OCI-LY7 (cell line): ENCODE measurements around the gene PPTC7. TPM values are rescaled to one million over a fixed set of nuclear protein-coding genes. Genes with fewer than 3 reads are reported as not detected.

ENCODE experiments used
- BruUV-seq: library from RNA; stranded (reverse); fragments of 400-500 nt; replicated peaks from 2 replicates; lab custom pipeline; 2021; lab: Mats Ljungman, UMichigan
- CTCF ChIA-PET: fragments of 300-600 bp; sonication (Branson Sonifier 250); formaldehyde crosslinking; loops from one replicate; lab custom pipeline; 2022; ENCODE audit warnings: antibody characterized with exemption; ENCODE audit not compliant: unreplicated experiment; lab: Charles Lee
- POLR2A ChIA-PET: fragments of 300-600 bp; sonication (Branson Sonifier 250); formaldehyde crosslinking; loops from one replicate; lab custom pipeline; 2022; ENCODE audit warnings: antibody characterized with exemption; lab: Charles Lee
- DNase-seq: peaks from one replicate; pipeline ENCODE4 v3.0.0-alpha.2; 2015; ENCODE audit warnings: low spot score
- H2AFZ ChIP-seq: fragments of 200-600 bp; sonication (generic), shearing (Covaris generic); 2 replicates; pipeline ENCODE4 v1.6.1; 2014; ENCODE audit warnings: mild to moderate bottlenecking, antibody characterized with exemption, low read length, moderate library complexity
- H3K27ac ChIP-seq: fragments of 200-600 bp; sonication (generic); 2 replicates; pipeline ENCODE4 v1.5.1; 2014; ENCODE audit warnings: mixed run types, low read depth, mild to moderate bottlenecking, moderate library complexity, low read length, inconsistent platforms; ENCODE audit not compliant: poor library complexity, severe bottlenecking
- H3K36me3 ChIP-seq: fragments of 200-600 bp; sonication (generic); 2 replicates; pipeline ENCODE4 v1.6.1; 2014; ENCODE audit warnings: mild to moderate bottlenecking, antibody characterized with exemption, low read length, moderate library complexity, mixed read lengths; ENCODE audit not compliant: insufficient read depth
- H3K4me1 ChIP-seq: fragments of 200-600 bp; sonication (generic); 2 replicates; pipeline ENCODE4 v1.5.1; 2014; ENCODE audit warnings: mild to moderate bottlenecking, low read length; ENCODE audit not compliant: insufficient read depth, poor library complexity, severe bottlenecking
- H3K4me2 ChIP-seq: fragments of 200-600 bp; sonication (generic); 2 replicates; pipeline ENCODE4 v1.6.1; 2014; ENCODE audit warnings: mild to moderate bottlenecking, low read length
- H3K4me3 ChIP-seq: fragments of 200-600 bp; sonication (generic); 2 replicates; pipeline ENCODE4 v1.5.1; 2014; ENCODE audit warnings: mild to moderate bottlenecking, low read depth, low read length; ENCODE audit not compliant: poor library complexity, severe bottlenecking
- H3K79me2 ChIP-seq: fragments of 200-600 bp; sonication (generic); 2 replicates; pipeline ENCODE4 v1.6.1; 2016; ENCODE audit warnings: low read depth, mild to moderate bottlenecking, low read length, moderate library complexity, mixed read lengths; ENCODE audit not compliant: insufficient read depth
- H3K9me2 ChIP-seq: fragments of 200-600 bp; sonication (generic); 2 replicates; pipeline ENCODE4 v1.6.1; 2016; ENCODE audit warnings: mild to moderate bottlenecking, low read length, mixed read lengths; ENCODE audit not compliant: insufficient read depth
- H3K9me3 ChIP-seq: fragments of 200-600 bp; sonication (generic); 2 replicates; pipeline ENCODE4 v1.6.1; 2014; ENCODE audit warnings: mild to moderate bottlenecking, mixed run types, low read length, mixed read lengths
- H4K20me1 ChIP-seq: fragments of 200-600 bp; sonication (generic); 2 replicates; pipeline ENCODE4 v1.6.1; 2014; ENCODE audit warnings: mild to moderate bottlenecking, antibody characterized with exemption, low read length, moderate library complexity, mixed read lengths; ENCODE audit not compliant: insufficient read depth
- EZH2phosphoT487 ChIP-seq: fragments of 200-600 bp; sonication (generic); IDR thresholded peaks from 2 replicates; pipeline ENCODE4 v1.6.1; 2018; ENCODE audit warnings: low read depth, borderline replicate concordance, mild to moderate bottlenecking, mixed run types, antibody characterized with exemption, low read length, moderate library complexity, mixed read lengths
- intact Hi-C: fragments of 100-400 bp; cut with micrococcal nuclease; formaldehyde crosslinking; loops from one replicate; pipeline ENCODE4 v1.10.0; 2022; ENCODE audit not compliant: unreplicated experiment
- total RNA-seq, 2 experiments: library from RNA; depleted of rRNA in 1 of 2; stranded (reverse); fragments of >200 nt in 1 of 2; shearing (Covaris generic) in 1 of 2; gene quantifications; 2 replicates each; pipeline ENCODE4 v1.2.3, GENCODE V29; 2014 to 2022
- TF ChIP-seq, protein P1 (sequence below): fragments of 200-600 bp; sonication (generic); conservative IDR thresholded peaks from 2 replicates; pipeline ENCODE4 v1.5.1; 2014; ENCODE audit warnings: mild to moderate bottlenecking, antibody characterized with exemption, low read length, moderate library complexity, mixed read lengths

Gene PPTC7
- total RNA-seq, 2 experiments from 2014 or later = 11.4 to 29.7 TPM

DNA sequence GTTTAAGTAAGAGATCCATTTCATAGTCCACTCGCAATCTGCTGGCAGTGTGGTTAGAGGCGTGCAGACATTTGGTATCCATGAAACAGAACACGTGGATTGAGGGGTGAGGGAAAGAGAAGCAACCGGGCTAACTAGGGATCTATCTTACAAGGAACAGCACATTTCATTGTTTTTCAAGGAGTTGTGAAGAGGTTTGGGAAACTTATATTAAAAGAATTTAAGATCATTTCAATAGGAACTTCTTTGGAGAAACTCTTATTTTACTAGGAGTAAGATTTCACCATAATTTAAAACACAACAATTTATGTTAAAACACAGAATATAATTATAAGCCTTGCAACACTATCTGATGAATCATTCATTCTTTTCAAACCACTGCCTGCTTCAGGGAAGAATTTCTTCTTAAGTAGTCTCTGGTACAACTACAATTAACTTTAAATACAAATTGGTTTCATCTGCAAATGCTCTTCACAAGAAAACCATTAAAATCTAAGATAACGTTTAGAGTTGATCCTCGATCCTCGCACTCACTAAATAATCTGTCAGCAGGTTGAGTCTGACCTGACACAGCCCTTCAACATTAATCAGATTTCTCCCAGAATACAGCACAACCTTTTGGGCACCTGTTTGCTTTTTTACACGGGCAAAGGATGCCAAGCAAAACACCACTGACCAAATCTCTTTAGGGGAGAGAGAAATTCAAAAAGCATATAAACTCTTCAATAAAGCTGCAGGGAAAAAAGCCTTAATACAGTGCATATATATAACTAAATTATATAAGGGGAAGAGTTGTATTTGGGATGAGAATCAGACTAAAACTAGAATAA, 27.3 kb downstream of the PPTC7 start:
- H4K20me1 ChIP-seq = no peaks in the 10 kb centered on the region
- TF ChIP-seq EZH2phosphoT487 = no peak
- TF ChIP-seq, protein P1, sequence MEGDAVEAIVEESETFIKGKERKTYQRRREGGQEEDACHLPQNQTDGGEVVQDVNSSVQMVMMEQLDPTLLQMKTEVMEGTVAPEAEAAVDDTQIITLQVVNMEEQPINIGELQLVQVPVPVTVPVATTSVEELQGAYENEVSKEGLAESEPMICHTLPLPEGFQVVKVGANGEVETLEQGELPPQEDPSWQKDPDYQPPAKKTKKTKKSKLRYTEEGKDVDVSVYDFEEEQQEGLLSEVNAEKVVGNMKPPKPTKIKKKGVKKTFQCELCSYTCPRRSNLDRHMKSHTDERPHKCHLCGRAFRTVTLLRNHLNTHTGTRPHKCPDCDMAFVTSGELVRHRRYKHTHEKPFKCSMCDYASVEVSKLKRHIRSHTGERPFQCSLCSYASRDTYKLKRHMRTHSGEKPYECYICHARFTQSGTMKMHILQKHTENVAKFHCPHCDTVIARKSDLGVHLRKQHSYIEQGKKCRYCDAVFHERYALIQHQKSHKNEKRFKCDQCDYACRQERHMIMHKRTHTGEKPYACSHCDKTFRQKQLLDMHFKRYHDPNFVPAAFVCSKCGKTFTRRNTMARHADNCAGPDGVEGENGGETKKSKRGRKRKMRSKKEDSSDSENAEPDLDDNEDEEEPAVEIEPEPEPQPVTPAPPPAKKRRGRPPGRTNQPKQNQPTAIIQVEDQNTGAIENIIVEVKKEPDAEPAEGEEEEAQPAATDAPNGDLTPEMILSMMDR = no peak
- intact Hi-C loops = no loop called here
- no peak overlapping the region for H3K4me3 ChIP-seq
- no TSS peak for BruUV-seq
- no peak overlapping the region for H3K4me2 ChIP-seq
- no peaks in the 10 kb centered on the region for H3K9me2 ChIP-seq
- POLR2A ChIA-PET = interaction anchor here (0.6 to 1.0 kb wide), 2 partner anchors 10 to 12 kb away, joined by 3 to 4 read pairs; no protein-coding TSS in a partner anchor
- peaks cover 3% of the 10 kb centered on the region for H3K4me1 ChIP-seq
- CTCF ChIA-PET = no interaction called here
- no peaks in the 10 kb centered on the region; the same call in 1 of the 2 replicates for H3K9me3 ChIP-seq
- H3K27ac ChIP-seq = no peak overlapping the region
- no peak for DNase-seq
- no peak overlapping the region for H2AFZ ChIP-seq
- peaks cover 91% of the 10 kb centered on the region for H3K79me2 ChIP-seq
- peaks cover 52% of the 10 kb centered on the region for H3K36me3 ChIP-seq

- Histone ChIP-seq H2AFZ (no peak overlapping the region), H3K79me2 (peaks cover 80% of the 10 kb centered on the region), H3K4me2 (no peak overlapping the region), H3K36me3 (peaks cover 49% of the 10 kb centered on the region), H3K4me1 (no peaks in the 10 kb centered on the region), H3K9me2 (no peaks in the 10 kb centered on the region), H3K27ac (no peak overlapping the region), H4K20me1 (no peaks in the 10 kb centered on the region), H3K9me3 (no peaks in the 10 kb centered on the region; the same call in 1 of the 2 replicates), H3K4me3 (no peak overlapping the region)
- POLR2A ChIA-PET = interaction anchor here (0.6 to 1.1 kb wide), 4 partner anchors 10 to 198 kb away, joined by 3 read pairs; no protein-coding TSS in a partner anchor
- no peak for TF ChIP-seq EZH2phosphoT487
- TF ChIP-seq, protein P1 = no peak
- CTCF ChIA-PET = no interaction called here
- intact Hi-C loops = no loop called here
- no peak for DNase-seq
- BruUV-seq = no TSS peak
Observed at GRCh38 chr12:110554184-110554583, 28.9 kb downstream of the PPTC7 start.

DNA sequence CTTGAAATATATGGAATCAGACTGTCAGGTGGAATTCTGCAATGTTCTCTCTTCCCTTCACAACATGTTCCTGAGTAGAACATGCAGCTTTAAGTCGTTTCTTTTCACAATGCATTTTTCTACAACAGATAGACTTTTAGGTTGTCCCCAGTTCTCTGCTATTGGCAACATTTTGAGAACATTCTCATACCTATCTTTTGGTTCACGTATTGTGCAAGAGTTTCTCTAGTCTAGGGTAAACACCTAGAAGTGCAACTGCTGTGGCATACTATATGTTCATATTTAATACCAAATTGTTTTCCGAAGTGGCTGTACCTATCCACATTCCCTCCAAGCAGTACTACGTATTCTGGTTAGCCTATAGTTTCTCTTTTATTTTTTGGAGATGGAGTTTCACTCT, 32.1 kb downstream of the PPTC7 start:
- H3K9me3 ChIP-seq = no peaks in the 10 kb centered on the region
- H3K4me2 ChIP-seq = no peak overlapping the region
- no peak overlapping the region for H3K4me3 ChIP-seq
- no peaks in the 10 kb centered on the region for H3K9me2 ChIP-seq
- no peaks in the 10 kb centered on the region for H3K4me1 ChIP-seq
- no peak for DNase-seq
- POLR2A ChIA-PET = interaction anchor here (0.9 to 1.1 kb wide), 2 partner anchors 51 to 271 kb away, joined by 3 to 4 read pairs; no protein-coding TSS in a partner anchor
- TF ChIP-seq, protein P1 = no peak
- TF ChIP-seq EZH2phosphoT487 = no peak
- H3K27ac ChIP-seq = no peak overlapping the region
- CTCF ChIA-PET = no interaction called here
- no peak overlapping the region for H2AFZ ChIP-seq
- H4K20me1 ChIP-seq = no peaks in the 10 kb centered on the region
- intact Hi-C loops = no loop called here
- H3K79me2 ChIP-seq = peaks cover 68% of the 10 kb centered on the region
- H3K36me3 ChIP-seq = peaks cover 55% of the 10 kb centered on the region
- no TSS peak for BruUV-seq
